Measurements from ENCODE around the gene ANKH. TPM values are rescaled to one million over a fixed set of nuclear protein-coding genes. Genes with fewer than 3 reads are reported as not detected.

The ANKH gene
- polyA plus RNA-seq, 1 donor = 85.6 TPM

GRCh38 chr5:14669415-14669814 is 202.2 kb downstream of the ANKH start:
- Histone ChIP-seq H3K36me3 (ENCODE audit: control insufficient read depth, insufficient read depth, low read length) (peaks cover 6% of the 10 kb centered on the region), H3K4me3 (ENCODE audit: low read length) (no peak overlapping the region), H3K27ac (ENCODE audit: low read length) (no peak overlapping the region), H3K9me3 (ENCODE audit: control insufficient read depth, low read depth, low read length) (no peaks in the 10 kb centered on the region), H3K4me1 (ENCODE audit: control insufficient read depth, insufficient read depth, low read length) (peaks cover 35% of the 10 kb centered on the region), H3K27me3 (ENCODE audit: control insufficient read depth, insufficient read depth, low read length) (no peaks in the 10 kb centered on the region)
- DNase-seq = no peak
- WGBS (ENCODE audit: insufficient coverage, low lambda C conversion rate) = no CpG with 5 or more reads among the region's 5 CpGs

GRCh38 chr5:14668181-14668591 is 203.4 kb downstream of the ANKH start:
- WGBS (ENCODE audit: insufficient coverage, low lambda C conversion rate) = no CpG with 5 or more reads among the region's 5 CpGs
- no peaks in the 10 kb centered on the region for H3K9me3 ChIP-seq (ENCODE audit: control insufficient read depth, low read depth, low read length)

GRCh38 chr5:14667770-14668169 is 203.8 kb downstream of the ANKH start:
- DNase-seq = no peak
- Histone ChIP-seq H3K4me1 (ENCODE audit: control insufficient read depth, insufficient read depth, low read length) (peaks cover 34% of the 10 kb centered on the region), H3K4me3 (ENCODE audit: low read length) (no peak overlapping the region), H3K36me3 (ENCODE audit: control insufficient read depth, insufficient read depth, low read length) (no peaks in the 10 kb centered on the region), H3K9me3 (ENCODE audit: control insufficient read depth, low read depth, low read length) (no peaks in the 10 kb centered on the region), H3K27me3 (ENCODE audit: control insufficient read depth, insufficient read depth, low read length) (no peaks in the 10 kb centered on the region), H3K27ac (ENCODE audit: low read length) (peak overlapping the region; percentile 9)
- WGBS (ENCODE audit: insufficient coverage, low lambda C conversion rate) = no CpG with 5 or more reads among the region's 1 CpG

More at GRCh38 chr5:14668181-14668591, 203.4 kb downstream of the ANKH start:
- H3K27ac ChIP-seq (ENCODE audit: low read length) = no peak overlapping the region
- DNase-seq = peak in 1 of 2 donors; percentile 70
- no peaks in the 10 kb centered on the region for H3K36me3 ChIP-seq (ENCODE audit: control insufficient read depth, insufficient read depth, low read length)
- H3K4me1 ChIP-seq (ENCODE audit: control insufficient read depth, insufficient read depth, low read length) = peaks cover 37% of the 10 kb centered on the region
- H3K27me3 ChIP-seq (ENCODE audit: control insufficient read depth, insufficient read depth, low read length) = no peaks in the 10 kb centered on the region
- H3K4me3 ChIP-seq (ENCODE audit: low read length) = no peak overlapping the region

GRCh38 chr5:14667290-14667689 is 204.3 kb downstream of the ANKH start:
- Histone ChIP-seq H3K4me1 (ENCODE audit: control insufficient read depth, insufficient read depth, low read length) (peaks cover 30% of the 10 kb centered on the region), H3K4me3 (ENCODE audit: low read length) (no peak overlapping the region), H3K36me3 (ENCODE audit: control insufficient read depth, insufficient read depth, low read length) (no peaks in the 10 kb centered on the region), H3K9me3 (ENCODE audit: control insufficient read depth, low read depth, low read length) (no peaks in the 10 kb centered on the region), H3K27ac (ENCODE audit: low read length) (no peak overlapping the region), H3K27me3 (ENCODE audit: control insufficient read depth, insufficient read depth, low read length) (no peaks in the 10 kb centered on the region)
- WGBS (ENCODE audit: insufficient coverage, low lambda C conversion rate) = 30% methylated on average over 2 of the region's 8 CpGs
- no peak for DNase-seq

GRCh38 chr5:14666357-14666756 is 205.2 kb downstream of the ANKH start:
- Histone ChIP-seq H3K36me3 (ENCODE audit: control insufficient read depth, insufficient read depth, low read length) (no peaks in the 10 kb centered on the region), H3K4me3 (ENCODE audit: low read length) (no peak overlapping the region), H3K4me1 (ENCODE audit: control insufficient read depth, insufficient read depth, low read length) (peaks cover 27% of the 10 kb centered on the region), H3K9me3 (ENCODE audit: control insufficient read depth, low read depth, low read length) (no peaks in the 10 kb centered on the region), H3K27me3 (ENCODE audit: control insufficient read depth, insufficient read depth, low read length) (no peaks in the 10 kb centered on the region), H3K27ac (ENCODE audit: low read length) (peak overlapping the region; percentile 97)
- no peak for DNase-seq
- WGBS (ENCODE audit: insufficient coverage, low lambda C conversion rate) = 58% methylated on average over 2 of the region's 2 CpGs

- H3K9me3 ChIP-seq (ENCODE audit: control insufficient read depth, low read depth, low read length) = no peaks in the 10 kb centered on the region
- H3K27me3 ChIP-seq (ENCODE audit: control insufficient read depth, insufficient read depth, low read length) = no peaks in the 10 kb centered on the region
- H3K36me3 ChIP-seq (ENCODE audit: control insufficient read depth, insufficient read depth, low read length) = no peaks in the 10 kb centered on the region
- H3K4me1 ChIP-seq (ENCODE audit: control insufficient read depth, insufficient read depth, low read length) = peaks cover 27% of the 10 kb centered on the region
- peak in 1 of 2 donors; percentile 77 for DNase-seq
- H3K4me3 ChIP-seq (ENCODE audit: low read length) = peak overlapping the region; percentile 75
- peak overlapping the region; percentile 97 for H3K27ac ChIP-seq (ENCODE audit: low read length)
- no CpG with 5 or more reads among the region's 7 CpGs for WGBS (ENCODE audit: insufficient coverage, low lambda C conversion rate)
These were observed 205.6 kb downstream of the ANKH start for GRCh38 chr5:14665949-14666348.

GRCh38 chr5:14665101-14665822 is 206.3 kb downstream of the ANKH start:
- no peaks in the 10 kb centered on the region for H3K9me3 ChIP-seq (ENCODE audit: control insufficient read depth, low read depth, low read length)
- H3K4me1 ChIP-seq (ENCODE audit: control insufficient read depth, insufficient read depth, low read length) = peaks cover 27% of the 10 kb centered on the region
- peak overlapping the region; percentile 75 for H3K4me3 ChIP-seq (ENCODE audit: low read length)
- DNase-seq = peak; percentile 70 to 83
- no CpG with 5 or more reads among the region's 21 CpGs for WGBS (ENCODE audit: insufficient coverage, low lambda C conversion rate)
- H3K27ac ChIP-seq (ENCODE audit: low read length) = peak overlapping the region; percentile 97
- H3K27me3 ChIP-seq (ENCODE audit: control insufficient read depth, insufficient read depth, low read length) = no peaks in the 10 kb centered on the region
- H3K36me3 ChIP-seq (ENCODE audit: control insufficient read depth, insufficient read depth, low read length) = no peaks in the 10 kb centered on the region

GRCh38 chr5:14664270-14665100 is 207.1 kb downstream of the ANKH start, which contains the start of gene OTULIN:
Gene OTULIN, plus strand, starts transcription at chr5:14664718. Its CDS starts 108 bp downstream, at chr5:14664826.
- H3K27ac ChIP-seq (ENCODE audit: low read length) = peak within 1 kb of the TSS; percentile 97
- H3K27me3 ChIP-seq (ENCODE audit: control insufficient read depth, insufficient read depth, low read length) = no peaks in the 10 kb centered on the region
- H3K4me1 ChIP-seq (ENCODE audit: control insufficient read depth, insufficient read depth, low read length) = peaks cover 27% of the 10 kb centered on the region
- peak within 1 kb of the TSS; percentile 75 for H3K4me3 ChIP-seq (ENCODE audit: low read length)
- H3K9me3 ChIP-seq (ENCODE audit: control insufficient read depth, low read depth, low read length) = no peaks in the 10 kb centered on the region
- DNase-seq = peak; percentile 94 to 96
- no peaks in the 10 kb centered on the region for H3K36me3 ChIP-seq (ENCODE audit: control insufficient read depth, insufficient read depth, low read length)
- no CpG with 5 or more reads among the region's 115 CpGs for WGBS (ENCODE audit: insufficient coverage, low lambda C conversion rate)

GRCh38 chr5:14663734-14664269 is 207.8 kb downstream of the ANKH start:
- 0% methylated on average over 2 of the region's 24 CpGs for WGBS (ENCODE audit: insufficient coverage, low lambda C conversion rate)
- H3K4me3 ChIP-seq (ENCODE audit: low read length) = peak overlapping the region; percentile 75
- no peaks in the 10 kb centered on the region for H3K36me3 ChIP-seq (ENCODE audit: control insufficient read depth, insufficient read depth, low read length)
- no peaks in the 10 kb centered on the region for H3K9me3 ChIP-seq (ENCODE audit: control insufficient read depth, low read depth, low read length)
- DNase-seq = no peak
- H3K4me1 ChIP-seq (ENCODE audit: control insufficient read depth, insufficient read depth, low read length) = peaks cover 27% of the 10 kb centered on the region
- no peaks in the 10 kb centered on the region for H3K27me3 ChIP-seq (ENCODE audit: control insufficient read depth, insufficient read depth, low read length)
- peak overlapping the region; percentile 97 for H3K27ac ChIP-seq (ENCODE audit: low read length)

GRCh38 chr5:14662721-14663260 is 208.8 kb downstream of the ANKH start:
- Histone ChIP-seq H3K4me3 (ENCODE audit: low read length) (no peak overlapping the region), H3K4me1 (ENCODE audit: control insufficient read depth, insufficient read depth, low read length) (peaks cover 21% of the 10 kb centered on the region), H3K27me3 (ENCODE audit: control insufficient read depth, insufficient read depth, low read length) (no peaks in the 10 kb centered on the region), H3K36me3 (ENCODE audit: control insufficient read depth, insufficient read depth, low read length) (no peaks in the 10 kb centered on the region), H3K27ac (ENCODE audit: low read length) (no peak overlapping the region), H3K9me3 (ENCODE audit: control insufficient read depth, low read depth, low read length) (no peaks in the 10 kb centered on the region)
- 100% methylated on average over 3 of the region's 7 CpGs for WGBS (ENCODE audit: insufficient coverage, low lambda C conversion rate)
- no peak for DNase-seq
